ENCODE data around the gene ZNF208.
"Not testable (repeated sequence)": the region's sequence is repeated elsewhere in the genome, so short reads cannot be mapped to it uniquely, and the experiment has no call there.

ZNF208 gene

GRCh38 chr19:22010437-22011143, at the start of gene ZNF208:
Gene ZNF208, minus strand, starts transcription at chr19:22010943. Its CDS starts 149 bp downstream, at chr19:22010794.
- not testable (repeated sequence) for H3K27ac ChIP-seq

GRCh38 chr19:22052644-22053013, 41.9 kb upstream of the ZNF208 start:
- TF ChIP-seq CTCF (conservative IDR thresholded peaks at IDR 0.05), result no peak
- H3K27ac ChIP-seq, result no peak overlapping the region

- H3K27ac ChIP-seq, result not testable (repeated sequence)
These were observed 30.4 kb upstream of the ZNF208 start for GRCh38 chr19:22041151-22041550.

- TF ChIP-seq CTCF (conservative IDR thresholded peaks at IDR 0.05), result no peak
- no peak overlapping the region for H3K27ac ChIP-seq
These were observed 19.9 kb upstream of the ZNF208 start for GRCh38 chr19:22030680-22031079.

GRCh38 chr19:22026687-22027086, 15.9 kb upstream of the ZNF208 start:
- TF ChIP-seq CTCF (conservative IDR thresholded peaks at IDR 0.05), result no peak
- no peak overlapping the region for H3K27ac ChIP-seq

- H3K27ac ChIP-seq, result not testable (repeated sequence)
These were observed 14.8 kb upstream of the ZNF208 start for GRCh38 chr19:22025539-22025938.

GRCh38 chr19:21970466-21970865, 40.3 kb downstream of the ZNF208 start:
- TF ChIP-seq CTCF (conservative IDR thresholded peaks at IDR 0.05), result no peak
- H3K27ac ChIP-seq, result no peak overlapping the region

GRCh38 chr19:21947775-21948174, 63.0 kb downstream of the ZNF208 start:
- no peak overlapping the region for H3K27ac ChIP-seq
- TF ChIP-seq CTCF (conservative IDR thresholded peaks at IDR 0.05), result no peak

GRCh38 chr19:21940684-21941083, 70.1 kb downstream of the ZNF208 start:
- no peak for TF ChIP-seq CTCF (conservative IDR thresholded peaks at IDR 0.05)
- H3K27ac ChIP-seq, result no peak overlapping the region

Data from VCaP (cell line).